Adrenal gland (tissue), 5 donors: ENCODE measurements around the gene ANKRD11.

Source experiments
- POLR2A ChIP-seq, 2 donors: fragments of 450-650 bp; IDR thresholded peaks; one replicate each; pipeline ENCODE4 v1.6.1; 2017; ENCODE audit warnings: antibody characterized with exemption in 2 of 2, mild to moderate bottlenecking in 2 of 2, moderate library complexity in 1 of 2
- TF ChIP-seq, protein P1 (sequence below), 6 experiments: fragments of 450-650 bp in 4 of 6; fragments of 200-600 bp in 2 of 6; sonication (generic) in 1 of 6; IDR thresholded peaks; 1 replicate in 5 of 6; 2 replicates in 1 of 6; pipeline versions ENCODE4 v1.5.1 to v1.8.0; 2016 to 2021; ENCODE audit warnings: antibody characterized with exemption in 6 of 6, mild to moderate bottlenecking in 2 of 6, moderate library complexity in 1 of 6
- donor health status: DM: no; HTN: no; CAD: no.

GRCh38 chr16:89422905-89423630 is 67.3 kb downstream of the ANKRD11 start:
- TF ChIP-seq, protein P1, sequence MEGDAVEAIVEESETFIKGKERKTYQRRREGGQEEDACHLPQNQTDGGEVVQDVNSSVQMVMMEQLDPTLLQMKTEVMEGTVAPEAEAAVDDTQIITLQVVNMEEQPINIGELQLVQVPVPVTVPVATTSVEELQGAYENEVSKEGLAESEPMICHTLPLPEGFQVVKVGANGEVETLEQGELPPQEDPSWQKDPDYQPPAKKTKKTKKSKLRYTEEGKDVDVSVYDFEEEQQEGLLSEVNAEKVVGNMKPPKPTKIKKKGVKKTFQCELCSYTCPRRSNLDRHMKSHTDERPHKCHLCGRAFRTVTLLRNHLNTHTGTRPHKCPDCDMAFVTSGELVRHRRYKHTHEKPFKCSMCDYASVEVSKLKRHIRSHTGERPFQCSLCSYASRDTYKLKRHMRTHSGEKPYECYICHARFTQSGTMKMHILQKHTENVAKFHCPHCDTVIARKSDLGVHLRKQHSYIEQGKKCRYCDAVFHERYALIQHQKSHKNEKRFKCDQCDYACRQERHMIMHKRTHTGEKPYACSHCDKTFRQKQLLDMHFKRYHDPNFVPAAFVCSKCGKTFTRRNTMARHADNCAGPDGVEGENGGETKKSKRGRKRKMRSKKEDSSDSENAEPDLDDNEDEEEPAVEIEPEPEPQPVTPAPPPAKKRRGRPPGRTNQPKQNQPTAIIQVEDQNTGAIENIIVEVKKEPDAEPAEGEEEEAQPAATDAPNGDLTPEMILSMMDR (IDR thresholded peaks at IDR 0.05), result no peak
- TF ChIP-seq POLR2A (IDR thresholded peaks at IDR 0.05), result peak in 1 of 2 donors; percentile 52
